Measurements from ENCODE around the gene PMPCA.

The PMPCA gene

GRCh38 chr9:136457326-136457725 is 46.9 kb downstream of the PMPCA start:
- Mint-ChIP-seq H3K27me3 (no peaks in the 10 kb centered on the region), H3K4me1 (ENCODE audit: low read depth) (no peaks in the 10 kb centered on the region), H3K9me3 (ENCODE audit: low read depth) (no peaks in the 10 kb centered on the region), H3K4me3 (no peak overlapping the region), H3K36me3 (no peaks in the 10 kb centered on the region), H3K27ac (no peak overlapping the region)

GRCh38 chr9:136459425-136459824 is 49.0 kb downstream of the PMPCA start:
- no peak overlapping the region for H3K4me3 Mint-ChIP-seq
- H3K4me1 Mint-ChIP-seq (ENCODE audit: low read depth): no peaks in the 10 kb centered on the region
- no peaks in the 10 kb centered on the region for H3K9me3 Mint-ChIP-seq (ENCODE audit: low read depth)
- H3K27ac Mint-ChIP-seq: no peak overlapping the region
- no peaks in the 10 kb centered on the region for H3K36me3 Mint-ChIP-seq
- H3K27me3 Mint-ChIP-seq: no peaks in the 10 kb centered on the region

GRCh38 chr9:136460772-136461325 is 50.4 kb downstream of the PMPCA start:
- H3K4me3 Mint-ChIP-seq: no peak overlapping the region
- H3K36me3 Mint-ChIP-seq: no peaks in the 10 kb centered on the region
- no peaks in the 10 kb centered on the region for H3K9me3 Mint-ChIP-seq (ENCODE audit: low read depth)
- no peaks in the 10 kb centered on the region for H3K4me1 Mint-ChIP-seq (ENCODE audit: low read depth)
- H3K27ac Mint-ChIP-seq: no peak overlapping the region
- no peaks in the 10 kb centered on the region for H3K27me3 Mint-ChIP-seq

GRCh38 chr9:136462664-136463063 is 52.2 kb downstream of the PMPCA start:
- Mint-ChIP-seq H3K4me3 (no peak overlapping the region), H3K36me3 (no peaks in the 10 kb centered on the region), H3K27me3 (no peaks in the 10 kb centered on the region), H3K9me3 (ENCODE audit: low read depth) (no peaks in the 10 kb centered on the region), H3K27ac (no peak overlapping the region), H3K4me1 (ENCODE audit: low read depth) (no peaks in the 10 kb centered on the region)

- H3K4me1 Mint-ChIP-seq (ENCODE audit: low read depth): no peaks in the 10 kb centered on the region
- H3K36me3 Mint-ChIP-seq: no peaks in the 10 kb centered on the region
- no peaks in the 10 kb centered on the region for H3K9me3 Mint-ChIP-seq (ENCODE audit: low read depth)
- H3K27me3 Mint-ChIP-seq: no peaks in the 10 kb centered on the region
- no peak overlapping the region for H3K4me3 Mint-ChIP-seq
- no peak overlapping the region for H3K27ac Mint-ChIP-seq
Measured at GRCh38 chr9:136463578-136463977, 53.1 kb downstream of the PMPCA start.

- Mint-ChIP-seq H3K4me1 (ENCODE audit: low read depth) (no peaks in the 10 kb centered on the region), H3K27me3 (no peaks in the 10 kb centered on the region), H3K4me3 (no peak overlapping the region), H3K36me3 (no peaks in the 10 kb centered on the region), H3K9me3 (ENCODE audit: low read depth) (no peaks in the 10 kb centered on the region), H3K27ac (no peak overlapping the region)
Measured at GRCh38 chr9:136464241-136464640, 53.8 kb downstream of the PMPCA start.

GRCh38 chr9:136465500-136466154 is 55.2 kb downstream of the PMPCA start:
- no peak overlapping the region for H3K4me3 Mint-ChIP-seq
- no peak overlapping the region for H3K27ac Mint-ChIP-seq
- no peaks in the 10 kb centered on the region for H3K36me3 Mint-ChIP-seq
- H3K9me3 Mint-ChIP-seq (ENCODE audit: low read depth): no peaks in the 10 kb centered on the region
- no peaks in the 10 kb centered on the region for H3K27me3 Mint-ChIP-seq
- no peaks in the 10 kb centered on the region for H3K4me1 Mint-ChIP-seq (ENCODE audit: low read depth)

- H3K27ac Mint-ChIP-seq: no peak overlapping the region
- H3K36me3 Mint-ChIP-seq: no peaks in the 10 kb centered on the region
- H3K4me1 Mint-ChIP-seq (ENCODE audit: low read depth): no peaks in the 10 kb centered on the region
- H3K27me3 Mint-ChIP-seq: no peaks in the 10 kb centered on the region
- H3K4me3 Mint-ChIP-seq: no peak overlapping the region
- no peaks in the 10 kb centered on the region for H3K9me3 Mint-ChIP-seq (ENCODE audit: low read depth)
Measured at GRCh38 chr9:136466155-136466541, 55.7 kb downstream of the PMPCA start.

- H3K27me3 Mint-ChIP-seq: no peaks in the 10 kb centered on the region
- no peak overlapping the region for H3K4me3 Mint-ChIP-seq
Measured at GRCh38 chr9:136467766-136468165, 57.3 kb downstream of the PMPCA start.

GRCh38 chr9:136470356-136470755 is 59.9 kb downstream of the PMPCA start:
- no peaks in the 10 kb centered on the region for H3K36me3 Mint-ChIP-seq
- H3K27me3 Mint-ChIP-seq: no peaks in the 10 kb centered on the region
- H3K4me3 Mint-ChIP-seq: no peak overlapping the region
- H3K27ac Mint-ChIP-seq: no peak overlapping the region
- H3K9me3 Mint-ChIP-seq (ENCODE audit: low read depth): no peaks in the 10 kb centered on the region
- H3K4me1 Mint-ChIP-seq (ENCODE audit: low read depth): no peaks in the 10 kb centered on the region

More at GRCh38 chr9:136467766-136468165, 57.3 kb downstream of the PMPCA start:
- Mint-ChIP-seq H3K27ac (no peak overlapping the region), H3K36me3 (no peaks in the 10 kb centered on the region), H3K4me1 (ENCODE audit: low read depth) (no peaks in the 10 kb centered on the region), H3K9me3 (ENCODE audit: low read depth) (no peaks in the 10 kb centered on the region)

- H3K36me3 Mint-ChIP-seq: no peaks in the 10 kb centered on the region
- no peak overlapping the region for H3K4me3 Mint-ChIP-seq
- H3K27me3 Mint-ChIP-seq: no peaks in the 10 kb centered on the region
- no peaks in the 10 kb centered on the region for H3K9me3 Mint-ChIP-seq (ENCODE audit: low read depth)
- no peaks in the 10 kb centered on the region for H3K4me1 Mint-ChIP-seq (ENCODE audit: low read depth)
- no peak overlapping the region for H3K27ac Mint-ChIP-seq
Measured at GRCh38 chr9:136470792-136471469, 60.5 kb downstream of the PMPCA start.

- no peak overlapping the region for H3K4me3 Mint-ChIP-seq
- H3K27me3 Mint-ChIP-seq: no peaks in the 10 kb centered on the region
- no peaks in the 10 kb centered on the region for H3K36me3 Mint-ChIP-seq
- H3K27ac Mint-ChIP-seq: no peak overlapping the region
- no peaks in the 10 kb centered on the region for H3K4me1 Mint-ChIP-seq (ENCODE audit: low read depth)
- H3K9me3 Mint-ChIP-seq (ENCODE audit: low read depth): no peaks in the 10 kb centered on the region
Measured at GRCh38 chr9:136471802-136472487, 61.5 kb downstream of the PMPCA start.

GRCh38 chr9:136472640-136473353 is 62.3 kb downstream of the PMPCA start:
- Mint-ChIP-seq H3K4me3 (no peak overlapping the region), H3K9me3 (ENCODE audit: low read depth) (no peaks in the 10 kb centered on the region), H3K36me3 (no peaks in the 10 kb centered on the region), H3K27ac (no peak overlapping the region), H3K4me1 (ENCODE audit: low read depth) (peaks cover under 1% of the 10 kb centered on the region), H3K27me3 (no peaks in the 10 kb centered on the region)

GRCh38 chr9:136473354-136473721 is 62.9 kb downstream of the PMPCA start:
- Mint-ChIP-seq H3K36me3 (no peaks in the 10 kb centered on the region), H3K9me3 (ENCODE audit: low read depth) (no peaks in the 10 kb centered on the region), H3K27ac (no peak overlapping the region), H3K4me1 (ENCODE audit: low read depth) (peaks cover 3% of the 10 kb centered on the region), H3K27me3 (no peaks in the 10 kb centered on the region), H3K4me3 (no peak overlapping the region)

All from activated naive CD8-positive, alpha-beta T cell (primary cell).